ENCODE data around the gene CACNA1D. TPM values are rescaled to one million over a fixed set of nuclear protein-coding genes. Genes with fewer than 3 reads are reported as not detected.

The CACNA1D gene
- total RNA-seq, 4 donors from 2014 or later: 0.75 to 2.5 (median 1.2) TPM

DNA sequence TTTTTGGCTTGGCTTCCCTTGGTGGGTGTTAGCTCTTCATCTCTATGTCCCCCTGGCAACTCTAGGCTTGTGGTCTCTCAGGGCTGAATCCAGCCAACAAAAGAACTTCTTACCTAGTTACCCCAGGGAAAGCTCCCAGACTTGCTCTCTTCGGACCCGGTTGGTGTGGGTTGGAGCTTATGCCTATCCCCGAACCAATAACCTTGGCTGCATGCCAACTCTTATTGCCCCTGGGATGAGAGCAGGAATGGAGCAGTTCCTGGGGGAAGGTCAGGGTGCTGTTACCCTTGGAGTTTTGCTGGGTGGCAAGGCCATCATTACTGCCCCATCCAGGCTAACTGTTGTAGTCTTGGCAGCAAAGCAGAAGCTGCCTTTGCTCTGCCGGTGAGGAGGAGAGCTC is 147.8 kb downstream of the CACNA1D start:
- Histone ChIP-seq H3K4me3 (no peak overlapping the region), H3K27ac (replicated peaks in 1 of 4) (no peak overlapping the region), H3K4me1 (no peaks in the 10 kb centered on the region), H3K9me3 (no peaks in the 10 kb centered on the region), H3K27me3 (no peaks in the 10 kb centered on the region), H3K36me3 (no peaks in the 10 kb centered on the region)
- peak; percentile 68 for DNase-seq (ENCODE audit: extremely low spot score)
- 80% methylated on average over 1 of the region's 4 CpGs for WGBS
- no peak for TF ChIP-seq POLR2AphosphoS5 (IDR thresholded peaks at IDR 0.05)
- TF ChIP-seq EP300 (IDR thresholded peaks at IDR 0.05): no peak
- intact Hi-C loops (cut with DNase I): no loop called here

DNA sequence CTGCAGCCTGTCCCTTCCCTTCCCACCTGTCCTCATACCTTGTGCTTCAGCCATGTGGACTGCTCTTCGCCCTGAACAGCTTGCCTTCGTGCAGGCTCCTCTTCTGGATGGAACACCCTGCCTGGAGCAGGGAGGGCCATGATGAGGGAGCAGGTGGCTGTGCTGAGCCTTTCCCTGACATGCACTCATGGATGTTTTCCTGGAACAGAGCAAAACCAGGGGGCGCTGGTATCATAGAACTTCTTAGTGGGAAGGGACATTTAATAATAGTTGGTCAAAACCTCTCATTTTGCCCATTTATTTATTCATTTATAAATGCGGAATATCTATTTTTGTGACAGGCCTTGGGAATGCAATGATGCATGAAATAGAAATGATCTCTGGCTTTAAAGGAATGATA is 149.3 kb downstream of the CACNA1D start:
- H3K27me3 ChIP-seq: no peaks in the 10 kb centered on the region
- no peak overlapping the region for H3K27ac ChIP-seq (replicated peaks in 1 of 4)
- H3K9me3 ChIP-seq: no peaks in the 10 kb centered on the region
- no peak overlapping the region for H3K4me3 ChIP-seq
- TF ChIP-seq POLR2A (IDR thresholded peaks at IDR 0.05; ENCODE audit: low read depth): no peak
- TF ChIP-seq EP300 (IDR thresholded peaks at IDR 0.05): no peak
- TF ChIP-seq, protein P1, sequence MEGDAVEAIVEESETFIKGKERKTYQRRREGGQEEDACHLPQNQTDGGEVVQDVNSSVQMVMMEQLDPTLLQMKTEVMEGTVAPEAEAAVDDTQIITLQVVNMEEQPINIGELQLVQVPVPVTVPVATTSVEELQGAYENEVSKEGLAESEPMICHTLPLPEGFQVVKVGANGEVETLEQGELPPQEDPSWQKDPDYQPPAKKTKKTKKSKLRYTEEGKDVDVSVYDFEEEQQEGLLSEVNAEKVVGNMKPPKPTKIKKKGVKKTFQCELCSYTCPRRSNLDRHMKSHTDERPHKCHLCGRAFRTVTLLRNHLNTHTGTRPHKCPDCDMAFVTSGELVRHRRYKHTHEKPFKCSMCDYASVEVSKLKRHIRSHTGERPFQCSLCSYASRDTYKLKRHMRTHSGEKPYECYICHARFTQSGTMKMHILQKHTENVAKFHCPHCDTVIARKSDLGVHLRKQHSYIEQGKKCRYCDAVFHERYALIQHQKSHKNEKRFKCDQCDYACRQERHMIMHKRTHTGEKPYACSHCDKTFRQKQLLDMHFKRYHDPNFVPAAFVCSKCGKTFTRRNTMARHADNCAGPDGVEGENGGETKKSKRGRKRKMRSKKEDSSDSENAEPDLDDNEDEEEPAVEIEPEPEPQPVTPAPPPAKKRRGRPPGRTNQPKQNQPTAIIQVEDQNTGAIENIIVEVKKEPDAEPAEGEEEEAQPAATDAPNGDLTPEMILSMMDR (IDR thresholded peaks at IDR 0.05): no peak
- no peak for TF ChIP-seq POLR2AphosphoS5 (IDR thresholded peaks at IDR 0.05)
- 82% methylated on average over 4 of the region's 4 CpGs for WGBS
- no peaks in the 10 kb centered on the region for H3K36me3 ChIP-seq
- no peaks in the 10 kb centered on the region for H3K4me1 ChIP-seq
- peak; percentile 72 for DNase-seq (ENCODE audit: extremely low spot score)
- intact Hi-C loops (cut with DNase I): no loop called here

DNA sequence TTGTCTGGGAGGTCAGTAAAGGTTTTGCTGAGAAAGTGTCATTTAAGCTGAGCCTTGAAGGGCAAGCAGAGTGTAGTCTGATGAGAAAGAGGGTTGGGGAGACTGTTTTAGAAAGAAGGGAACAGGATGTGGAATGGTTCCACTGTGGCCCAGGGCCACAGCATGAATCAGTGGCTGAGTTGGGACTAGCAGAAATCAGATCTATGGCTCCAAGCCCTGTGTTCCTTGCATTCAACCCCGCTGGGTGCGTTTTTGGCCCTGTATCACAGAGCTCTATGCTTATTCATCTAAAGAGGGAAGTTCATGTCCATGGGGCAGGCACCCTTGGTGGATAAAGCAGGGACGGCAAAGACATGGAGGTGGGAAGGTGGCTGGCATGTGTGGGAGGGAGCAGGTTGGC is 151.3 kb downstream of the CACNA1D start:
- H3K27me3 ChIP-seq: no peaks in the 10 kb centered on the region
- no peaks in the 10 kb centered on the region for H3K36me3 ChIP-seq
- no peak for TF ChIP-seq POLR2A (IDR thresholded peaks at IDR 0.05; ENCODE audit: low read depth)
- TF ChIP-seq EP300 (IDR thresholded peaks at IDR 0.05): no peak
- TF ChIP-seq POLR2AphosphoS5 (IDR thresholded peaks at IDR 0.05): no peak
- TF ChIP-seq, protein P1 (IDR thresholded peaks at IDR 0.05): no peak
- H3K4me3 ChIP-seq: no peak overlapping the region
- peak; percentile 88 for DNase-seq (ENCODE audit: extremely low spot score)
- H3K27ac ChIP-seq (replicated peaks in 1 of 4): no peak overlapping the region
- peaks cover 0 to 2% (median 0%) of the 10 kb centered on the region in 4 donors for H3K4me1 ChIP-seq
- intact Hi-C loops (cut with DNase I): no loop called here
- no peaks in the 10 kb centered on the region for H3K9me3 ChIP-seq
- WGBS: 89% methylated on average over 3 of the region's 3 CpGs

DNA sequence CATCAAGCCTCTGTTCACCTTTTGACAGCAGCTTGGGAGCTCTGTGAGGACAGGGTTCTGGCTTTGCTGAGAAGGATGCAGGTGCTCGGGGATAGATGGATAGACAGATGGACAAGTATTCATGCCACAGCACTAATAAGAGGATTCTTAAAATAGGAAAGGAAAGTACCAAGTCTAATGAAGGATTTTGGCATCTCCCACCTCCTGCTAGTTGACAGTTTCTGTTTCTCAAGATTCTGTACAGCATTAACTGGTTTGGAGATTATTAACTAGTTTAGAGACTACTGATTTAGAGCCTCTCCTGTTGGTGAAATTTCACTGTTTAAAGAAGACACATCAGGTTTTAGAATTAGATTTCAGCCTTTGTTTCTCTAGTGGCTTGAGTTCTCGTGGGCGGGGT is 152.3 kb downstream of the CACNA1D start:
- Histone ChIP-seq H3K4me3 (no peak overlapping the region), H3K9me3 (no peaks in the 10 kb centered on the region), H3K27me3 (no peaks in the 10 kb centered on the region), H3K36me3 (no peaks in the 10 kb centered on the region), H3K27ac (replicated peaks in 1 of 4) (no peak overlapping the region), H3K4me1 (peaks cover 0 to 5% (median 0%) of the 10 kb centered on the region in 4 donors)
- DNase-seq (ENCODE audit: extremely low spot score): no peak
- 87% methylated on average over 3 of the region's 3 CpGs for WGBS
- TF ChIP-seq EP300 (IDR thresholded peaks at IDR 0.05) (no peak), POLR2AphosphoS5 (IDR thresholded peaks at IDR 0.05) (no peak), POLR2A (IDR thresholded peaks at IDR 0.05; ENCODE audit: low read depth) (no peak)
- TF ChIP-seq, protein P1 (IDR thresholded peaks at IDR 0.05): no peak
- intact Hi-C loops (cut with DNase I): no loop called here

DNA sequence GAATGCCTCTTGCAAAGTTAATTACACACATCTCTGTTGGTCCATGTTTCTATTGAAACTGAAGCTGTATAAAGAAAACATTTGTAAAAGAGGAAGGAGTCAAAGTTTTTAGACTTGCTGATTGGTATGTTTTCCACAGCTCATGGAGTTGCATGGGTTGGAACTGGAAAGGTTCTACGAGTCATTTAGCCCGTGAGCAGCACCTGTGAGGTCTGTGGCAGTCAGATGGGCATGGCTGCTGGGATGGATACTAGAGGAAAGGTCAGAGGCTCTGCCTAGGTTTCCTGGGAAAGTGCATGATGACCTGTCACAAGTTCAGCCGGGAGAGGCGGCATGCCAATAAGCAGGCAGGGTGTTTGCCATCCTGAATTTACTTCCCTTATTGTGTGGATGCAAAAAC is 155.4 kb downstream of the CACNA1D start:
- 90% methylated on average over 4 of the region's 4 CpGs for WGBS
- Histone ChIP-seq H3K27me3 (no peaks in the 10 kb centered on the region), H3K4me1 (peaks cover 0 to 5% (median 0%) of the 10 kb centered on the region in 4 donors), H3K4me3 (no peak overlapping the region), H3K36me3 (no peaks in the 10 kb centered on the region), H3K9me3 (no peaks in the 10 kb centered on the region), H3K27ac (replicated peaks in 1 of 4) (no peak overlapping the region)
- TF ChIP-seq EP300 (IDR thresholded peaks at IDR 0.05) (no peak), POLR2A (IDR thresholded peaks at IDR 0.05; ENCODE audit: low read depth) (no peak), POLR2AphosphoS5 (IDR thresholded peaks at IDR 0.05) (no peak)
- TF ChIP-seq, protein P1 (IDR thresholded peaks at IDR 0.05): no peak
- DNase-seq (ENCODE audit: extremely low spot score): no peak
- intact Hi-C loops (cut with DNase I): no loop called here

Data from esophagus muscularis mucosa (tissue), 4 donors.